ENCODE data around the gene CCDC30.

Gene CCDC30

DNA sequence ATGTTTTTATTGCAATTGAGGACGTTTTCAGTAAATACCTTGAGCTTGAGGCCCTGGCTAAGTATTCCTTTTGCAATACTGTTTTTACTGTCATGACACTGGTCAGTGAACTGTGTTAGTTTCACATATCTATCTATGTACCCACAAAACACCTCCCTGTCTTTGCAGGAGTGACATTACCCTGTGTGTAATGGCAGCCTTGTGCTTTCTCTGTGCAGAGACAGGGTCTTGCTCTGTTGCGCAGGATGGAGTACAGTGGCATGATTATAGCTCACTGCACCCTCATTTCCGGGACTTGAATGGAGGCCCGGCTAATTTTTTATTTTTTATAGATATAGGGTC is 228.0 kb downstream of the CCDC30 start:
- no peak for TF ChIP-seq ZNF274 (IDR thresholded peaks at IDR 0.05; ENCODE audit: low read depth, low read length)
- H3K4me3 ChIP-seq (ENCODE audit: low read length): no peak overlapping the region

DNA sequence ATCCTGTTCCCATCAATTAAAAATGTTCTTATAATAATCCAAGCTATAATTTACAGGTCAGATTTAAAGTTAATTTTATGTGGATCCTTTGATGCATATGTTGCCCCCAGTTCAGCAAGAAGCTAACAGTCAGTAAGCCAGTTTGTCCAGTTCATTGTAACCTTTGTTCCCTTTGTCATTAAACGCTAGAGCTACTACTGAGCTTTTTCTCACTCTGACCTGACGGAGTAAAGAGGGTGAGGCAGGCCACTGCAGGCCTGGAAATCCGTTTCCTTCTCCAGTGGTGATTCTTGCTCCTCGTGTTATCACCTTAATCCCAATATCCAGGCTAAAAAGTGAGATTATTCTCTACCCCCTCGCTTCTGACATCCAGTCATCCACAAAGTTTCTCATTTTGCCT is 229.4 kb downstream of the CCDC30 start:
- TF ChIP-seq ZNF274 (IDR thresholded peaks at IDR 0.05; ENCODE audit: low read depth, low read length): no peak
- no peak overlapping the region for H3K4me3 ChIP-seq (ENCODE audit: low read length)

DNA sequence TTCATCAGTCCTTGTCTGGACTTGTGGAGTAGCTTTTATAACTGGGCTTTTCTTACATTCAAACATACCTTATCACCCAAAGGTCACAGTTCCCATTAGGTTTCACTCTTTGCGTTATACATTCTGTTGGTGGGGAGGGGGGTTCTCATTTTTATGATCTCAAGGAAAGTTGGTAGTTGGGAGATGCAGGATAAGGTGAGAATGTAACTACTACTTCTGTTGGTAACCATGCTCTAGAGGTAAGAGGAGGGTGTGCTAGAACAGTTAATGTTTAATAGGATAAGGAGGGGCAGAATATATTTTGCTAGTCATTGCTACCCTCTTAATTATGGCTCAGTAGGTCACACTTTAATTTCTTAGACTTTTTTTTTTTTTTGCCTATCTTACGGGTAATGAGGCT is 229.8 kb downstream of the CCDC30 start:
- TF ChIP-seq ZNF274 (IDR thresholded peaks at IDR 0.05; ENCODE audit: low read depth, low read length): no peak
- no peak overlapping the region for H3K4me3 ChIP-seq (ENCODE audit: low read length)

DNA sequence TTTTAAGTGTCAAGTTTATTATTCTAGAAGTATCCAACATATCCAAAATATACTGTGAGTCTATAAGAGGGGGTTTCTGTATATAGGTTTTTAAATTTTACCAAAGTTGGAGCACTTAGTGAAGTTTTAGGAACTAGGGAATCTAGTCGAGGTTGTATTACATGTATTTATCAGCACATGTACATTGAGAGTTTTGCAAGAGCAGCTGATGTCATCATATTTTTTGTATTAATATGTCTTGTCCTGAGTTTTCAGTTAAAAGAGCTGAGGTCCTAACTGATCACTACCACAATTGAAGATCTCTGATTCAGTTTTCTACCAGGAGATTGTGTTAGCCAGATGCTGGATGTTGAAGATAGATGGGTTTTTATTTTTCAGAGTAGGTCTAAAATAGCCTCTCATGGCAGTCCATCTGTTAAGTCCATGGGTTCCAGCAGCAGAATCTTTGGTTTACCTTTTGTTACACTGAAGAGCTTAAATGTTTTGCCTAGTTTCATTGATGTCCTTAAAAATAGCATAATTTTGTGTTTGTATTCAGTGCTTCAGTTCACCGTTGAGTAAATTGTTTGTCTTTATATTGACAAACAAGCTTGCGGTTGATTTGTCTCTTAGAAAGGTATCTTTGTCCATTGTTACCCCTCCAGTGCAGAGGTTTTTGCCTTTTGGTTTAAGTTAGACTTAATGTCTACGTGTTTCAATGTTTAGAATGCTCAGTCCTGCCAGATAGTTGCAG is 235.2 kb downstream of the CCDC30 start:
- no peak overlapping the region for H3K4me3 ChIP-seq (ENCODE audit: low read length)
- TF ChIP-seq ZNF274 (IDR thresholded peaks at IDR 0.05; ENCODE audit: low read depth, low read length): no peak

DNA sequence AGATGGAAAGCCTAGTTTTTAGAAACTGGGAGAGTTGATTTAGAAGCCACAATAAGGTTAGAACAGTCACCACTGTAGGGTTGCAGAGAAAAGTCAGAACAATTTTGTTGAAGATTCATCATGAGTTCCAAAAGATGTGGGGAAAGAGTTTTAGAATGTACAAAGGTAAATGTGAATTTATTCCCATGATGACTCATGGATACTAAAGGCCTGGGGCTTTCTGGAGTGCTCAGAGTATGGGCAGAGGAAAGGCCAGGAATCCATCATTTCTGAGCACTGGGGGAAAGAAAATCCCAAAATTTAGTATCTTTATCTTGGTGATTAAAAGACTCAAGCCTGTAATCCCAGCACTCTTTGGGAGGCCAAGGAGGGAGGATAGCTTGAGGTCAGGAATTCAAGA is 236.9 kb downstream of the CCDC30 start:
- H3K4me3 ChIP-seq (ENCODE audit: low read length): no peak overlapping the region
- no peak for TF ChIP-seq ZNF274 (IDR thresholded peaks at IDR 0.05; ENCODE audit: low read depth, low read length)

DNA sequence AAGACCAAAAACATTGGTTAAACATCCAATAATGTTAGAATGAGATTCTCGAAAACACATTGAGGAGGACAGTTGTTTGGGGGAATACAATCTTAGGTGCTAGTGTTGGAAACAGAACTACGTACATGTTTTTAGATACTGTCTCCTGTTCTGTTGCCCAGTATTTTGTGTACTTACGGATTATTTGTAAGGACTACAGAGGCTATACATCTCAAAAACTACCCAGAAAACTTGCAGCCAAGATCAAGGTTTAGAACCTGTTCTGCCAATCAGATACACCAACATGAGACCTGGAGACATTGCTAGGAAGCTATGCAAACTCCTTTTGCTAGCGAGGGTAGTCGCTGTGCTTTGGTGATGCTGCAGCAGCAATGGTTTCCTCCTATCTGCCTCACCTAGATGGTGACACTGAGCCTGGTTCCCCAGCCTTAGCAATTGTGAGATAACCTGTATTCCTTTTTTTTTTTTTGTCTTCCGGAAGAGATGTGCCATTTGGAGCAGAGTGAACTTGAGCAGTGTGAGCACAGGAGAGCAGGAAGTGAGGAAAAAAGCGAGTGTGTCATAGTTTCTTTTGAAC is 240.9 kb downstream of the CCDC30 start:
- no peak for TF ChIP-seq ZNF274 (IDR thresholded peaks at IDR 0.05; ENCODE audit: low read depth, low read length)
- no peak overlapping the region for H3K4me3 ChIP-seq (ENCODE audit: low read length)
